Measurements from ENCODE around the gene SULT1C2.
"Not testable (repeated sequence)": the region's sequence is repeated elsewhere in the genome, so short reads cannot be mapped to it uniquely, and the experiment has no call there.

The SULT1C2 gene

GRCh38 chr2:108288534-108289106 is at the start of gene SULT1C2:
TSS of gene SULT1C2 (plus strand) at chr2:108288895. CDS start at chr2:108293668, 4,773 bp downstream.
- DNase-seq = no peak

GRCh38 chr2:108239786-108240185 is 48.9 kb upstream of the SULT1C2 start, which contains the start of gene SULT1C3:
TSS of gene SULT1C3 (plus strand) at chr2:108239968. CDS start at chr2:108247195, 7,227 bp downstream.
- DNase-seq = no peak

- DNase-seq = no peak
Measured at GRCh38 chr2:108240966-108241365, 47.7 kb upstream of the SULT1C2 start.

GRCh38 chr2:108243566-108243965 is 45.1 kb upstream of the SULT1C2 start:
- DNase-seq = no peak

GRCh38 chr2:108244667-108245414 is 43.9 kb upstream of the SULT1C2 start:
- DNase-seq = no peak

GRCh38 chr2:108253106-108253505 is 35.6 kb upstream of the SULT1C2 start:
- no peak for DNase-seq

- DNase-seq = no peak
Measured at GRCh38 chr2:108257757-108258331, 30.9 kb upstream of the SULT1C2 start.

- DNase-seq = no peak
Measured at GRCh38 chr2:108260773-108261172, 27.9 kb upstream of the SULT1C2 start.

- DNase-seq = no peak
Measured at GRCh38 chr2:108262036-108262435, 26.7 kb upstream of the SULT1C2 start.

- no peak for DNase-seq
Measured at GRCh38 chr2:108263401-108263800, 25.3 kb upstream of the SULT1C2 start.

- no peak for DNase-seq
Measured at GRCh38 chr2:108266218-108266617, 22.5 kb upstream of the SULT1C2 start.

GRCh38 chr2:108267101-108267500 is 21.6 kb upstream of the SULT1C2 start:
- no peak for DNase-seq

GRCh38 chr2:108268001-108268400 is 20.7 kb upstream of the SULT1C2 start:
- no peak for DNase-seq

- no peak for DNase-seq
Measured at GRCh38 chr2:108270346-108270745, 18.3 kb upstream of the SULT1C2 start.

- no peak for DNase-seq
Measured at GRCh38 chr2:108270768-108271506, 17.8 kb upstream of the SULT1C2 start.

- DNase-seq = no peak
Measured at GRCh38 chr2:108271691-108272253, 16.9 kb upstream of the SULT1C2 start.

- DNase-seq = no peak
Measured at GRCh38 chr2:108278631-108279030, 10.1 kb upstream of the SULT1C2 start.

- DNase-seq = no peak
Measured at GRCh38 chr2:108279468-108279867, 9.2 kb upstream of the SULT1C2 start.

GRCh38 chr2:108280466-108280865 is 8.2 kb upstream of the SULT1C2 start:
- no peak for DNase-seq

GRCh38 chr2:108284566-108284965 is 4.1 kb upstream of the SULT1C2 start:
- not testable (repeated sequence) for DNase-seq

GRCh38 chr2:108285616-108286015 is 3.1 kb upstream of the SULT1C2 start:
- no peak for DNase-seq

GRCh38 chr2:108287169-108287568 is 1.5 kb upstream of the SULT1C2 start:
- DNase-seq = no peak

GRCh38 chr2:108293850-108294249 is 5.2 kb downstream of the SULT1C2 start:
- DNase-seq = no peak
